ENCODE data around the gene COX14.
A peak's percentile ranks its signal among the peaks of the same experiment; 100 is the strongest.

COX14 gene

GRCh38 chr12:50084775-50085614 is 27.0 kb upstream of the COX14 start, which contains the start of gene SMARCD1:
TSS of gene SMARCD1 (plus strand) at chr12:50085342. CDS start at chr12:50085370, 28 bp downstream.
- TF ChIP-seq CTCF (IDR thresholded peaks at IDR 0.05; ENCODE audit: low read depth, low read length, missing control alignments): peak; percentile 62
- peak within 1 kb of the TSS; percentile 55 for H3K4me3 ChIP-seq (ENCODE audit: low read depth, low read length)
- DNase-seq (ENCODE audit: low read depth): peak; percentile 81
- in situ Hi-C loops (cut with HindIII; ENCODE audit: low sequenced_read_pairs): no loop called here

GRCh38 chr12:50085615-50086072 is 26.4 kb upstream of the COX14 start:
- in situ Hi-C loops (cut with HindIII; ENCODE audit: low sequenced_read_pairs): no loop called here
- DNase-seq (ENCODE audit: low read depth): no peak
- no peak for TF ChIP-seq CTCF (IDR thresholded peaks at IDR 0.05; ENCODE audit: low read depth, low read length, missing control alignments)
- H3K4me3 ChIP-seq (ENCODE audit: low read depth, low read length): peak overlapping the region; percentile 55

GRCh38 chr12:50086148-50086547 is 25.9 kb upstream of the COX14 start:
- in situ Hi-C loops (cut with HindIII; ENCODE audit: low sequenced_read_pairs): no loop called here
- no peak for TF ChIP-seq CTCF (IDR thresholded peaks at IDR 0.05; ENCODE audit: low read depth, low read length, missing control alignments)
- H3K4me3 ChIP-seq (ENCODE audit: low read depth, low read length): peak overlapping the region; percentile 55
- no peak for DNase-seq (ENCODE audit: low read depth)

GRCh38 chr12:50087151-50087550 is 24.9 kb upstream of the COX14 start:
- H3K4me3 ChIP-seq (ENCODE audit: low read depth, low read length): no peak overlapping the region
- in situ Hi-C loops (cut with HindIII; ENCODE audit: low sequenced_read_pairs): no loop called here
- no peak for DNase-seq (ENCODE audit: low read depth)
- no peak for TF ChIP-seq CTCF (IDR thresholded peaks at IDR 0.05; ENCODE audit: low read depth, low read length, missing control alignments)

GRCh38 chr12:50087995-50088394 is 24.0 kb upstream of the COX14 start:
- no peak overlapping the region for H3K4me3 ChIP-seq (ENCODE audit: low read depth, low read length)
- TF ChIP-seq CTCF (IDR thresholded peaks at IDR 0.05; ENCODE audit: low read depth, low read length, missing control alignments): no peak
- in situ Hi-C loops (cut with HindIII; ENCODE audit: low sequenced_read_pairs): no loop called here
- DNase-seq (ENCODE audit: low read depth): no peak

- in situ Hi-C loops (cut with HindIII; ENCODE audit: low sequenced_read_pairs): no loop called here
These were observed 23.3 kb upstream of the COX14 start for GRCh38 chr12:50088577-50089335.

More at GRCh38 chr12:50088577-50089335, 23.3 kb upstream of the COX14 start:
- no peak overlapping the region for H3K4me3 ChIP-seq (ENCODE audit: low read depth, low read length)
- no peak for DNase-seq (ENCODE audit: low read depth)
- TF ChIP-seq CTCF (IDR thresholded peaks at IDR 0.05; ENCODE audit: low read depth, low read length, missing control alignments): peak; percentile 88
